HL-60 (cell line): Measurements from ENCODE around the gene IFITM10.

Experiments used
- CTCF ChIP-seq: IDR thresholded peaks from one replicate; pipeline ENCODE4 v1.5.1; 2011; ENCODE audit warnings: low read length, control low read depth, inconsistent platforms; ENCODE audit not compliant: insufficient read depth
- GABPA ChIP-seq: IDR thresholded peaks from 2 replicates; pipeline ENCODE4 v1.6.1; 2012; ENCODE audit warnings: low read depth
- POLR2AphosphoS5 ChIP-seq: IDR thresholded peaks from 2 replicates; pipeline ENCODE4 v1.6.1; 2012; ENCODE audit warnings: low read depth
- TF ChIP-seq, protein P1 (sequence below): IDR thresholded peaks from 2 replicates; pipeline ENCODE4 v1.6.1; 2012; ENCODE audit warnings: low read depth; ENCODE audit not compliant: insufficient replicate concordance

GRCh38 chr11:1756791-1757771, 6.7 kb upstream of the IFITM10 start:
- TF ChIP-seq CTCF (no peak), POLR2AphosphoS5 (no peak), GABPA (no peak)
- TF ChIP-seq, protein P1, sequence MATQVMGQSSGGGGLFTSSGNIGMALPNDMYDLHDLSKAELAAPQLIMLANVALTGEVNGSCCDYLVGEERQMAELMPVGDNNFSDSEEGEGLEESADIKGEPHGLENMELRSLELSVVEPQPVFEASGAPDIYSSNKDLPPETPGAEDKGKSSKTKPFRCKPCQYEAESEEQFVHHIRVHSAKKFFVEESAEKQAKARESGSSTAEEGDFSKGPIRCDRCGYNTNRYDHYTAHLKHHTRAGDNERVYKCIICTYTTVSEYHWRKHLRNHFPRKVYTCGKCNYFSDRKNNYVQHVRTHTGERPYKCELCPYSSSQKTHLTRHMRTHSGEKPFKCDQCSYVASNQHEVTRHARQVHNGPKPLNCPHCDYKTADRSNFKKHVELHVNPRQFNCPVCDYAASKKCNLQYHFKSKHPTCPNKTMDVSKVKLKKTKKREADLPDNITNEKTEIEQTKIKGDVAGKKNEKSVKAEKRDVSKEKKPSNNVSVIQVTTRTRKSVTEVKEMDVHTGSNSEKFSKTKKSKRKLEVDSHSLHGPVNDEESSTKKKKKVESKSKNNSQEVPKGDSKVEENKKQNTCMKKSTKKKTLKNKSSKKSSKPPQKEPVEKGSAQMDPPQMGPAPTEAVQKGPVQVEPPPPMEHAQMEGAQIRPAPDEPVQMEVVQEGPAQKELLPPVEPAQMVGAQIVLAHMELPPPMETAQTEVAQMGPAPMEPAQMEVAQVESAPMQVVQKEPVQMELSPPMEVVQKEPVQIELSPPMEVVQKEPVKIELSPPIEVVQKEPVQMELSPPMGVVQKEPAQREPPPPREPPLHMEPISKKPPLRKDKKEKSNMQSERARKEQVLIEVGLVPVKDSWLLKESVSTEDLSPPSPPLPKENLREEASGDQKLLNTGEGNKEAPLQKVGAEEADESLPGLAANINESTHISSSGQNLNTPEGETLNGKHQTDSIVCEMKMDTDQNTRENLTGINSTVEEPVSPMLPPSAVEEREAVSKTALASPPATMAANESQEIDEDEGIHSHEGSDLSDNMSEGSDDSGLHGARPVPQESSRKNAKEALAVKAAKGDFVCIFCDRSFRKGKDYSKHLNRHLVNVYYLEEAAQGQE: no peak
